Measurements from ENCODE around the gene PPP6R3. TPM values are rescaled to one million over a fixed set of nuclear protein-coding genes. Genes with fewer than 3 reads are reported as not detected.

PPP6R3 gene
- total RNA-seq, 1 experiment from 2014 or later: 138 TPM

- TF ChIP-seq, protein P1, sequence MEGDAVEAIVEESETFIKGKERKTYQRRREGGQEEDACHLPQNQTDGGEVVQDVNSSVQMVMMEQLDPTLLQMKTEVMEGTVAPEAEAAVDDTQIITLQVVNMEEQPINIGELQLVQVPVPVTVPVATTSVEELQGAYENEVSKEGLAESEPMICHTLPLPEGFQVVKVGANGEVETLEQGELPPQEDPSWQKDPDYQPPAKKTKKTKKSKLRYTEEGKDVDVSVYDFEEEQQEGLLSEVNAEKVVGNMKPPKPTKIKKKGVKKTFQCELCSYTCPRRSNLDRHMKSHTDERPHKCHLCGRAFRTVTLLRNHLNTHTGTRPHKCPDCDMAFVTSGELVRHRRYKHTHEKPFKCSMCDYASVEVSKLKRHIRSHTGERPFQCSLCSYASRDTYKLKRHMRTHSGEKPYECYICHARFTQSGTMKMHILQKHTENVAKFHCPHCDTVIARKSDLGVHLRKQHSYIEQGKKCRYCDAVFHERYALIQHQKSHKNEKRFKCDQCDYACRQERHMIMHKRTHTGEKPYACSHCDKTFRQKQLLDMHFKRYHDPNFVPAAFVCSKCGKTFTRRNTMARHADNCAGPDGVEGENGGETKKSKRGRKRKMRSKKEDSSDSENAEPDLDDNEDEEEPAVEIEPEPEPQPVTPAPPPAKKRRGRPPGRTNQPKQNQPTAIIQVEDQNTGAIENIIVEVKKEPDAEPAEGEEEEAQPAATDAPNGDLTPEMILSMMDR (conservative IDR thresholded peaks at IDR 0.05): no peak
- peaks cover 25 to 50% (median 42%) of the 10 kb centered on the region in 3 experiments; a peak in 6 of 7 replicates for H3K36me3 Mint-ChIP-seq (ENCODE audit: insufficient read depth in 1 of 3, low read depth in 3 of 3)
- no peak overlapping the region for H2BK15ac ChIP-seq (ENCODE audit: low read depth, low read length)
- H3K27ac Mint-ChIP-seq: peak overlapping the region in 1 of 3 experiments; percentile 52; a peak in 2 of 7 replicates
- no peak overlapping the region for H2AK5ac ChIP-seq (ENCODE audit: insufficient read length, low read length)
- no peak overlapping the region for H4K91ac ChIP-seq (ENCODE audit: insufficient read length, low read depth, low read length)
- peaks cover 7% of the 10 kb centered on the region; the same call in 1 of the 2 replicates for H3K79me2 ChIP-seq (ENCODE audit: insufficient read depth, low read length)
- no peak overlapping the region for H3K4me2 ChIP-seq (ENCODE audit: insufficient read depth, insufficient read length, low read length)
- no peak overlapping the region for H4K5ac ChIP-seq (ENCODE audit: insufficient read length, low read depth, low read length)
- H2BK20ac ChIP-seq (ENCODE audit: low read depth, low read length, poor library complexity, severe bottlenecking): no peak overlapping the region
- H3K9ac ChIP-seq (ENCODE audit: extremely low read depth, insufficient read length, low read length): no peak overlapping the region
- no peak overlapping the region for H3K56ac ChIP-seq (ENCODE audit: insufficient read length, low read depth, low read length)
- peaks cover 0 to 4% of the 10 kb centered on the region in 2 experiments; a peak in 1 of 5 replicates for H3K9me3 Mint-ChIP-seq
- H3K4ac ChIP-seq (ENCODE audit: low read depth, low read length): no peak overlapping the region
- no peaks in the 10 kb centered on the region for H3K27me3 Mint-ChIP-seq (ENCODE audit: low read depth)
- WGBS (ENCODE audit: extremely low coverage, insufficient read length, low lambda C conversion rate): no CpG with 5 or more reads among the region's 2 CpGs
- H3K9me3 ChIP-seq (ENCODE audit: control insufficient read depth, low read depth, low read length): no peaks in the 10 kb centered on the region
- H2BK12ac ChIP-seq (ENCODE audit: insufficient read length, low read depth, low read length): no peak overlapping the region
- H3T11ph ChIP-seq (ENCODE audit: low read length): no peak overlapping the region
- H3K79me1 ChIP-seq (ENCODE audit: insufficient read depth, low read depth, low read length, poor library complexity, severe bottlenecking): peaks cover 13% of the 10 kb centered on the region
- peaks cover 22% of the 10 kb centered on the region for H3K4me1 ChIP-seq (ENCODE audit: insufficient read depth, low read length)
- no peak overlapping the region for H3K4me3 Mint-ChIP-seq
- no peak overlapping the region for H3K23ac ChIP-seq (ENCODE audit: insufficient read length, low read depth, low read length)
- no peak overlapping the region for H3K18ac ChIP-seq (ENCODE audit: insufficient read length, low read depth, low read length)
- no peak overlapping the region for H3K14ac ChIP-seq (ENCODE audit: insufficient read depth, low read length)
- no peak overlapping the region for H3K27ac ChIP-seq (ENCODE audit: insufficient read length, low read depth, low read length)
- no peak overlapping the region for H2BK5ac ChIP-seq (ENCODE audit: insufficient read length, low read length)
- no peak overlapping the region for H4K8ac ChIP-seq (replicated peaks; ENCODE audit: insufficient read length, low read depth, low read length)
- no peaks in the 10 kb centered on the region for H4K20me1 ChIP-seq (ENCODE audit: control insufficient read depth, insufficient read depth, insufficient read length)
- no peaks in the 10 kb centered on the region for H3K23me2 ChIP-seq (ENCODE audit: insufficient read length, low read depth, low read length, poor library complexity, severe bottlenecking)
- H3K4me1 Mint-ChIP-seq: peaks cover 51 to 65% of the 10 kb centered on the region in 2 experiments
- no peaks in the 10 kb centered on the region for H3K27me3 ChIP-seq (ENCODE audit: insufficient read depth, low read length)
- no peak overlapping the region for H2AFZ ChIP-seq (ENCODE audit: low read length)
- no peak for DNase-seq
- no peak overlapping the region for H2BK120ac ChIP-seq (ENCODE audit: low read depth, low read length, poor library complexity, severe bottlenecking)
Observed at GRCh38 chr11:68536706-68537105, 76.2 kb downstream of the PPP6R3 start.

All from H9 (cell line).